H1 (cell line): Measurements from ENCODE around the gene DPYSL4.

Experiments used
- ATF3 ChIP-seq: IDR thresholded peaks from 2 replicates; pipeline ENCODE4 v1.6.1; 2011; ENCODE audit warnings: low read depth, mild to moderate bottlenecking, low read length; ENCODE audit not compliant: insufficient read depth
- BRCA1 ChIP-seq: IDR thresholded peaks from 2 replicates; pipeline ENCODE4 v1.6.1; 2012; ENCODE audit warnings: low read depth, low read length, improper control_type of control experiment
- CEBPB ChIP-seq: IDR thresholded peaks from 2 replicates; pipeline ENCODE4 v1.6.1; 2012; ENCODE audit warnings: low read depth, low read length
- CTCF ChIP-seq, 3 experiments: IDR thresholded peaks; 1 replicate in 2 of 3; 2 replicates in 1 of 3; pipeline versions ENCODE4 v1.5.1 to v1.6.1; 2011; ENCODE audit warnings: low read length in 3 of 3, mild to moderate bottlenecking in 3 of 3, inconsistent platforms in 2 of 3, low read depth in 1 of 3, moderate library complexity in 1 of 3; ENCODE audit not compliant: insufficient read depth in 1 of 3; ENCODE audit errors: control extremely low read depth in 1 of 3
- EGR1 ChIP-seq: IDR thresholded peaks from 2 replicates; pipeline ENCODE4 v1.6.1; 2011; ENCODE audit warnings: low read depth, low read length, borderline replicate concordance
- EP300 ChIP-seq, 2 experiments: IDR thresholded peaks; 1 replicate in 1 of 2; 2 replicates in 1 of 2; pipeline ENCODE4 v1.6.1; 2011 to 2012; ENCODE audit warnings: low read depth in 2 of 2, low read length in 2 of 2, mild to moderate bottlenecking in 2 of 2, borderline replicate concordance in 1 of 2, inconsistent platforms in 1 of 2, moderate library complexity in 1 of 2
- EZH2 ChIP-seq: fragments of 200-600 bp; sonication (generic); IDR thresholded peaks from 2 replicates; pipeline ENCODE4 v1.7.1; 2012; ENCODE audit warnings: low read depth, mild to moderate bottlenecking, moderate library complexity, low read length, inconsistent platforms; ENCODE audit not compliant: severe bottlenecking
- GABPA ChIP-seq: IDR thresholded peaks from 2 replicates; pipeline ENCODE4 v1.6.1; 2011; ENCODE audit warnings: mild to moderate bottlenecking, low read length, moderate library complexity, borderline replicate concordance; ENCODE audit not compliant: insufficient read depth
- MAX ChIP-seq: IDR thresholded peaks from 2 replicates; pipeline ENCODE4 v1.6.1; 2012; ENCODE audit warnings: inconsistent platforms
- POLR2A ChIP-seq, 2 experiments: IDR thresholded peaks; 1 replicate in 1 of 2; 2 replicates in 1 of 2; pipeline ENCODE4 v1.6.1; 2011; ENCODE audit warnings: low read depth in 2 of 2, low read length in 2 of 2, mild to moderate bottlenecking in 2 of 2; ENCODE audit errors: control extremely low read depth in 1 of 2
- POLR2AphosphoS5 ChIP-seq: IDR thresholded peaks from 2 replicates; pipeline ENCODE4 v1.6.1; 2011; ENCODE audit warnings: low read depth, low read length
- RNF2 ChIP-seq: fragments of 200-900, 300-1000 bp; sonication (generic); IDR thresholded peaks from 2 replicates; pipeline ENCODE4 v1.7.1; 2016; ENCODE audit warnings: borderline replicate concordance, low read depth, mild to moderate bottlenecking, antibody characterized with exemption, low read length; ENCODE audit not compliant: poor library complexity, severe bottlenecking; ENCODE audit errors: missing control alignments
- SP1 ChIP-seq: IDR thresholded peaks from 2 replicates; pipeline ENCODE4 v1.6.1; 2011; ENCODE audit warnings: low read depth, low read length
- USF2 ChIP-seq: IDR thresholded peaks from 2 replicates; pipeline ENCODE4 v1.6.1; 2011; ENCODE audit warnings: low read length, improper control_type of control experiment

GRCh38 chr10:132239126-132240031, 52.6 kb downstream of the DPYSL4 start:
- TF ChIP-seq BRCA1 (no peak), CTCF (IDR thresholded peaks at IDR 0.05; ENCODE audit: control extremely low read depth in 1 of 3, insufficient read depth in 1 of 3, low read depth in 1 of 3, low read length in 3 of 3) (no peak), EGR1 (no peak), MAX (no peak), POLR2AphosphoS5 (no peak), ATF3 (no peak), POLR2A (IDR thresholded peaks at IDR 0.05; ENCODE audit: control extremely low read depth in 1 of 2, low read depth in 2 of 2, low read length in 2 of 2) (no peak), EZH2 (no peak), RNF2 (no peak), EP300 (IDR thresholded peaks at IDR 0.05; ENCODE audit: borderline replicate concordance in 1 of 2, low read depth in 2 of 2, low read length in 2 of 2) (no peak), USF2 (no peak), GABPA (no peak), SP1 (no peak), CEBPB (no peak)
